Astrocyte of the cerebellum (primary cell): ENCODE measurements around the gene SLC22A13.
A peak's percentile ranks its signal among the peaks of the same experiment; 100 is the strongest.
"Not testable (repeated sequence)": the region's sequence is repeated elsewhere in the genome, so short reads cannot be mapped to it uniquely, and the experiment has no call there.

Experiments
- DNase-seq: peaks from one replicate; pipeline ENCODE4 v3.0.0-alpha.2; 2011; ENCODE audit warnings: low read depth
- H3K4me3 ChIP-seq: 2 replicates; pipeline ENCODE4 v1.5.1; 2011; ENCODE audit warnings: mild to moderate bottlenecking, low read depth, low read length, moderate library complexity
- in situ Hi-C: cut with HindIII; loops from 2 replicates; pipeline ENCODE4 v1.10.0; 2017; ENCODE audit warnings: low sequenced_read_pairs
- TF ChIP-seq, protein P1 (sequence below): IDR thresholded peaks from 2 replicates; pipeline ENCODE4 v1.5.1; 2012; ENCODE audit warnings: low read length, low read depth, moderate library complexity, mild to moderate bottlenecking; ENCODE audit errors: missing control alignments

SLC22A13 gene

DNA sequence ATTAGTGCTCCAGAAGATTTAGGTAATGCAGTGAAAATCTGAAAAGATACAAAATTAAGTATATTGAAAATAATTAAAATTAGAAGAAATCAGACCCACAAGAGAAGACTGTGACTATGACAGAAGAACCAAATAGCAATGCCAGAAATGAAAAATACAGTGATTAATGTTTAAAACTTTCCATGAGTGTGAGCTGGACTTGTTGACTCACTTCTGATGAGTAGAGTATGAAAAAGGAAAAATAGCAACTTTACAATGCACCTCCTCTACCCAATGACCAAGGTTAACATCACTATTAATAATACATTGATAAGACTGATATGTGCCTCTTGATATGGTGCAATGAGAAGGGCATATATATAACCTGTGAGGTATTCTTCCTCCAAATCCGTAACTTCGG is 39.3 kb upstream of the SLC22A13 start:
- in situ Hi-C loops: no loop called here
- TF ChIP-seq, protein P1, sequence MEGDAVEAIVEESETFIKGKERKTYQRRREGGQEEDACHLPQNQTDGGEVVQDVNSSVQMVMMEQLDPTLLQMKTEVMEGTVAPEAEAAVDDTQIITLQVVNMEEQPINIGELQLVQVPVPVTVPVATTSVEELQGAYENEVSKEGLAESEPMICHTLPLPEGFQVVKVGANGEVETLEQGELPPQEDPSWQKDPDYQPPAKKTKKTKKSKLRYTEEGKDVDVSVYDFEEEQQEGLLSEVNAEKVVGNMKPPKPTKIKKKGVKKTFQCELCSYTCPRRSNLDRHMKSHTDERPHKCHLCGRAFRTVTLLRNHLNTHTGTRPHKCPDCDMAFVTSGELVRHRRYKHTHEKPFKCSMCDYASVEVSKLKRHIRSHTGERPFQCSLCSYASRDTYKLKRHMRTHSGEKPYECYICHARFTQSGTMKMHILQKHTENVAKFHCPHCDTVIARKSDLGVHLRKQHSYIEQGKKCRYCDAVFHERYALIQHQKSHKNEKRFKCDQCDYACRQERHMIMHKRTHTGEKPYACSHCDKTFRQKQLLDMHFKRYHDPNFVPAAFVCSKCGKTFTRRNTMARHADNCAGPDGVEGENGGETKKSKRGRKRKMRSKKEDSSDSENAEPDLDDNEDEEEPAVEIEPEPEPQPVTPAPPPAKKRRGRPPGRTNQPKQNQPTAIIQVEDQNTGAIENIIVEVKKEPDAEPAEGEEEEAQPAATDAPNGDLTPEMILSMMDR: no peak
- no peak for DNase-seq
- H3K4me3 ChIP-seq: no peak overlapping the region

DNA sequence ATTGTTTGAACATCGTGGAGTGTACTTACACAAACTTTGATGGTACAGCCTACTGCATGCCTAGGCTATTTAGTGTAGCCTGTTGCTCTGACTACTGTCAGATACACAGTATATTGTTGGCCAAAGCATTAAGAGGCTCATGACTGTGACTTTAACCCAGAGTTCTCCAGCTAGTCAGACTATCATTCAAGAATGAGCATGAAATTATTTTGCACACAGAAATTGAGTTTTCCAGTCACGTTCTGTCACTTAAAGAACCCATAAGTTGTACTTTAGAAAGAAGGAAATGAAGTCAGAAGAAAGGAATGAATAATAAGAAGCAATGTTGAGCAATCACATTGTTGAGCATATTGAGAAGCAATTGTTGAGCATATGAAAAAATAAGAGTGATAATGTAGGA is 37.6 kb upstream of the SLC22A13 start:
- in situ Hi-C loops: no loop called here
- DNase-seq: peak; percentile 20
- no peak overlapping the region for H3K4me3 ChIP-seq
- TF ChIP-seq, protein P1: no peak

DNA sequence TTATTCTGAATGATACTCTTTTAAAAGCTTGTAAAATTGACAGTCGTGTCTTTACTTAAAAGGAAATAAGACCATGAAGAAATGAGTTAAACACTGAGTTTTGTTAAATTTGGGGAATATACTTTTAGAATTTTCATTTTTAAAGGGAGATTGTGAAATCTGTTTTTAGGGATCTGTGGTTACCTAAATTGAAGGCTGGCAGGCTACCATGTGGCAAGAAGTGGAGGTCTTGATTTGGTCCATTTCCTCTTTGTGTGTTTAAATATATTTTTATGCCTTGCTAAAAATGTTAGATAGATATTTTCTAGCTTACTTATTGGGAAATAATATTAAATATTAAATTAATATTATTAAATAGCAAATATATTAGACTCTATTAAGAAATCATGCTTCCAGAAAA is 36.6 kb upstream of the SLC22A13 start:
- TF ChIP-seq, protein P1: no peak
- DNase-seq: no peak
- in situ Hi-C loops: no loop called here
- no peak overlapping the region for H3K4me3 ChIP-seq

DNA sequence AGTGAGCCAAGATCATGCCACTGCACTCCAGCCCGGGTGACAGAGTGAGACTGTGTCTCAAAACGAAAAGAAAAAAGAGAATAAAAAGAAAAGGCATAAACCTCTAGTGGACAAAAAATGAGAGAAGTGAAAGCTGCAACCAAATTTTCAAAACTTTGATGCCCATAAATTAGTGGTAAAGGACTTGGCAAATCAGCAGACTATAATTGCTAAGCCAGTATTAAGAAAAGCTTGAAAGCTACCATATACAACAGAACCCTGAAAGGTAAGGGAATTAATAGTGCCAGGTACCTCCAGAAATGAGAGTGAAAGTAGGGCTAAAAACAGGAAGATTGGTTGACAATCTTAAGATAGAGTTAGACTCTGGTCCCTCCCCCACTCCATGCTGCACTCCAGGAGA is 32.9 kb upstream of the SLC22A13 start:
- TF ChIP-seq, protein P1: no peak
- DNase-seq: no peak
- in situ Hi-C loops: no loop called here
- H3K4me3 ChIP-seq: no peak overlapping the region

DNA sequence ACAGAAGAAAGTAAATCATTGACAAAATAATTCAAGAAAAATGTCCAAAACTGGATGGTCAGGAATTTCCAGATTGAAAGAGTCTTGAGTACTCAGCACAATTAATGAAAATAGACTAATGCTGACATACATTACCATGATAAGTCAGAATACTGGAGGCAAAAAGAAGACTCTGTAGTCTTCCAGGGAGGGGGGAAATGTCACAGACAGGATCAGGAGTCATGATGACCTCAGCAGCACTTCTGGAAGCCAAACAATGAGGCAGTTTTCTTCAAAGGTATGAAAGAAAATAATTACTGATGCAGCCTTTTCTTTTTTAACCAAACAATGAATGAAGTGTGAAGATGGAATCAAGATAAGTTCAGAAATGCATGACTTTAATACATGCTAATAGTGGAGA is 30.1 kb upstream of the SLC22A13 start:
- no peak for DNase-seq
- in situ Hi-C loops: no loop called here
- H3K4me3 ChIP-seq: no peak overlapping the region
- TF ChIP-seq, protein P1: no peak

DNA sequence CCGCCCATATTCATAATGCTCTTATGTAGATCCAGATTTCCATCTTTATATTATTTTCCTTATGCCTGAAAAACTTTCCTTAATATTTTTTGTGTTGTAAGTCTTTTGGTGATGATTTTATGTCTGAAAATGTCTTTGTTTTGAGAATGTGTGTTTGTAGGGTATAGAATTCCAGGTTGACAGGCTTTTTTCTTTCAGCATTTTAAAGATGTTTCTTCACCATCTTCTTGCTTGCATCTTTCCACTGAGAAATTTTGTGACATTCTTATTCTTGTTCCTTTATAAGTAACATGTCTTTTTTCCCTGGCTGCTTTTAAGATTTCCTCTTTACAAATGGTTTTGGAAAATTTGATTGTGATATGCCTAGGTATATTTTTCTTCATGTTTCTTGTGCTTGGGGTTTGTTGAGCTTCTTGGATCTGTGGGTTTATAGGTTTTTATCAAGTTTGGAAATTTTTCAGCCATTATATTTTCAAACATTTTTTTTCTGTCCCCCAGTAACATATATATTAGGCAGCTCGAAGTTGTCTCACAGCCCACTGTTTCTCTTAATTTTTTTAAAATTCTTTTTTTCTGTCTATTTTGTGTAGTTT is 27.1 kb upstream of the SLC22A13 start:
- in situ Hi-C loops: no loop called here

DNA sequence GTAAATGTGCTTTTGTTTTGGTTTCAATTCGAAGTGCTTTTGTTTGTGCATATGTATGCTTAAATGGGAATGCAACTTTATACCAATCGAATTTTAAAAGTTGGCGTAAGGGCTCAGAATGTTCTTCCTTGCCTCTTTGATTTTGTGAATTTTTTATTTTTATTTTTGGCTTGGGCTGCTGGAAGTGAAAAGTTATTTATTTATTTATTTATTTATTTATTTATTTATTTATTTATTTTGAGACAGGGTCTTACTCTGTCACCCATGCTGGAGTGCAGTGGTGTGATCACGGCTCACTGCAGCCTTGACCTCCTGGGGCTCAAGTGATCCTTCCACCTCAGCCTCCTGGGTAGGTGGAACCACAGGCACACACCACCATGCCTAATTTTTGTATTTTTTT is 22.8 kb upstream of the SLC22A13 start:
- in situ Hi-C loops: not testable (repeated sequence)

More for the DNA sequence above, 27.1 kb upstream of the SLC22A13 start:
- no peak overlapping the region for H3K4me3 ChIP-seq
- TF ChIP-seq, protein P1: no peak
- DNase-seq: no peak

More for the DNA sequence above, 22.8 kb upstream of the SLC22A13 start:
- not testable (repeated sequence) for H3K4me3 ChIP-seq, DNase-seq
